Natural killer cell treated with Interleukin-12 subunit alpha and Interleukin-12 subunit beta and Interleukin-15 and Interleukin-18, amount 100 ng/mL, for 72 hours (primary cell): Measurements from ENCODE around the gene DCDC1. TPM values are rescaled to one million over a fixed set of nuclear protein-coding genes. Genes with fewer than 3 reads are reported as not detected.

Source experiments
- ATAC-seq, 2 donors: fragments of 150-1000 bp; cut with Tn5 transposase in 1 of 2; sonication (Bioruptor Pico), chemical (Tn5 transposase) in 1 of 2; 2 replicates each; pipeline ENCODE4 v1.10.0; 2021
- DNase-seq: peaks from one replicate; pipeline ENCODE4 v3.0.0; 2022; ENCODE audit warnings: low spot score
- H3K27ac Mint-ChIP-seq, 2 donors: 1 replicate in 1 of 2; 2 replicates in 1 of 2; pipeline ENCODE4 v1.8.0; 2022; ENCODE audit warnings: mixed read lengths in 2 of 2, mild to moderate bottlenecking in 1 of 2, moderate library complexity in 1 of 2
- H3K27me3 Mint-ChIP-seq, 2 donors: 1 replicate in 1 of 2; 2 replicates in 1 of 2; pipeline ENCODE4 v1.8.0; 2022; ENCODE audit warnings: mixed read lengths in 2 of 2
- H3K36me3 Mint-ChIP-seq: one replicate; pipeline ENCODE4 v1.8.0; 2022; ENCODE audit warnings: mixed read lengths
- H3K4me1 Mint-ChIP-seq, 2 donors: 1 replicate in 1 of 2; 2 replicates in 1 of 2; pipeline ENCODE4 v1.8.0; 2022; ENCODE audit warnings: low read depth in 2 of 2, mixed read lengths in 2 of 2, mild to moderate bottlenecking in 1 of 2
- H3K4me3 Mint-ChIP-seq: one replicate; pipeline ENCODE4 v1.8.0; 2022; ENCODE audit warnings: mixed read lengths
- H3K9me3 Mint-ChIP-seq: 2 replicates; pipeline ENCODE4 v1.8.0; 2022; ENCODE audit warnings: mixed read lengths
- total RNA-seq, 2 donors: library from RNA; stranded (reverse); gene quantifications; one replicate each; pipeline ENCODE4 v1.2.3, GENCODE V29; 2022

DCDC1 gene
- under 1 TPM in 1 of 2 donors, not detected in 1; 0.14 TPM for total RNA-seq

GRCh38 chr11:31369348-31370329 lies at the start of gene DCDC1, which contains the start of gene DNAJC24:
DCDC1 (minus strand) TSS chr11:31369739; CDS start chr11:31328280, 41,459 bp downstream.
DNAJC24 (plus strand) TSS chr11:31369860; CDS start chr11:31370749, 889 bp downstream.
- peak within 1 kb of the TSS; percentile 92 for H3K4me3 Mint-ChIP-seq
- no peaks in the 10 kb centered on the region for H3K9me3 Mint-ChIP-seq
- peaks cover 19 to 24% of the 10 kb centered on the region in 2 donors for H3K27me3 Mint-ChIP-seq
- peaks cover 7% of the 10 kb centered on the region for H3K36me3 Mint-ChIP-seq
- peak within 1 kb of the TSS; percentile 75 to 94 for H3K27ac Mint-ChIP-seq
- DNase-seq = peak; percentile 93
- peaks cover 12 to 26% of the 10 kb centered on the region in 2 donors for H3K4me1 Mint-ChIP-seq
- peak; percentile 100 for ATAC-seq

- no peak for DNase-seq
- no peaks in the 10 kb centered on the region for H3K4me1 Mint-ChIP-seq
- H3K4me3 Mint-ChIP-seq = no peak overlapping the region
- H3K27me3 Mint-ChIP-seq = no peaks in the 10 kb centered on the region
- no peak for ATAC-seq
- no peaks in the 10 kb centered on the region for H3K36me3 Mint-ChIP-seq
- H3K9me3 Mint-ChIP-seq = no peaks in the 10 kb centered on the region
- H3K27ac Mint-ChIP-seq = no peak overlapping the region
These were observed 49.6 kb upstream of the DCDC1 start for GRCh38 chr11:31419138-31419537.

GRCh38 chr11:31417816-31418215 lies 48.3 kb upstream of the DCDC1 start:
- no peak for DNase-seq
- no peak for ATAC-seq
- Mint-ChIP-seq H3K4me3 (no peak overlapping the region), H3K27me3 (no peaks in the 10 kb centered on the region), H3K4me1 (no peaks in the 10 kb centered on the region), H3K9me3 (no peaks in the 10 kb centered on the region), H3K27ac (no peak overlapping the region), H3K36me3 (no peaks in the 10 kb centered on the region)

- DNase-seq (no peak), ATAC-seq (no peak)
- H3K27ac Mint-ChIP-seq = no peak overlapping the region
- no peaks in the 10 kb centered on the region for H3K36me3 Mint-ChIP-seq
- no peaks in the 10 kb centered on the region for H3K9me3 Mint-ChIP-seq
- no peak overlapping the region for H3K4me3 Mint-ChIP-seq
- no peaks in the 10 kb centered on the region for H3K4me1 Mint-ChIP-seq
- no peaks in the 10 kb centered on the region for H3K27me3 Mint-ChIP-seq
These were observed 47.8 kb upstream of the DCDC1 start for GRCh38 chr11:31417357-31417756.

- ATAC-seq (no peak), DNase-seq (no peak)
- peaks cover 6% of the 10 kb centered on the region for H3K36me3 Mint-ChIP-seq
- no peaks in the 10 kb centered on the region for H3K9me3 Mint-ChIP-seq
- H3K4me1 Mint-ChIP-seq = no peaks in the 10 kb centered on the region
- H3K4me3 Mint-ChIP-seq = no peak overlapping the region
- H3K27me3 Mint-ChIP-seq = no peaks in the 10 kb centered on the region
- H3K27ac Mint-ChIP-seq = no peak overlapping the region
These were observed 45.9 kb upstream of the DCDC1 start for GRCh38 chr11:31415435-31415834.

GRCh38 chr11:31414338-31414737 lies 44.8 kb upstream of the DCDC1 start:
- Mint-ChIP-seq H3K4me3 (no peak overlapping the region), H3K27ac (no peak overlapping the region), H3K36me3 (peaks cover 6% of the 10 kb centered on the region), H3K9me3 (no peaks in the 10 kb centered on the region), H3K4me1 (no peaks in the 10 kb centered on the region), H3K27me3 (no peaks in the 10 kb centered on the region)
- ATAC-seq (no peak), DNase-seq (no peak)

- H3K27ac Mint-ChIP-seq = no peak overlapping the region
- no peaks in the 10 kb centered on the region for H3K4me1 Mint-ChIP-seq
- no peak overlapping the region for H3K4me3 Mint-ChIP-seq
- ATAC-seq (no peak), DNase-seq (no peak)
- no peaks in the 10 kb centered on the region for H3K9me3 Mint-ChIP-seq
- H3K36me3 Mint-ChIP-seq = peaks cover 6% of the 10 kb centered on the region
- no peaks in the 10 kb centered on the region for H3K27me3 Mint-ChIP-seq
These were observed 43.4 kb upstream of the DCDC1 start for GRCh38 chr11:31412946-31413345.

- Mint-ChIP-seq H3K4me1 (peaks cover 0 to 2% of the 10 kb centered on the region in 2 donors), H3K9me3 (no peaks in the 10 kb centered on the region)
- ATAC-seq = peak in 1 of 2 donors; percentile 41
These were observed 38.7 kb upstream of the DCDC1 start for GRCh38 chr11:31408201-31408600.

GRCh38 chr11:31404614-31405013 lies 35.1 kb upstream of the DCDC1 start:
- H3K4me1 Mint-ChIP-seq = peaks cover 0 to 4% of the 10 kb centered on the region in 2 donors
- H3K36me3 Mint-ChIP-seq = peaks cover 7% of the 10 kb centered on the region
- no peak overlapping the region for H3K27ac Mint-ChIP-seq
- H3K4me3 Mint-ChIP-seq = no peak overlapping the region
- H3K9me3 Mint-ChIP-seq = no peaks in the 10 kb centered on the region
- DNase-seq = no peak
- ATAC-seq = no peak
- no peaks in the 10 kb centered on the region for H3K27me3 Mint-ChIP-seq

More at GRCh38 chr11:31408201-31408600, 38.7 kb upstream of the DCDC1 start:
- no peaks in the 10 kb centered on the region for H3K27me3 Mint-ChIP-seq
- H3K36me3 Mint-ChIP-seq = peaks cover 6% of the 10 kb centered on the region
- H3K4me3 Mint-ChIP-seq = no peak overlapping the region
- no peak for DNase-seq
- no peak overlapping the region for H3K27ac Mint-ChIP-seq

- ATAC-seq (no peak), DNase-seq (no peak)
- H3K27ac Mint-ChIP-seq = no peak overlapping the region
- no peaks in the 10 kb centered on the region for H3K27me3 Mint-ChIP-seq
- H3K4me3 Mint-ChIP-seq = no peak overlapping the region
- H3K36me3 Mint-ChIP-seq = peaks cover 7% of the 10 kb centered on the region
- peaks cover 0 to 3% of the 10 kb centered on the region in 2 donors for H3K4me1 Mint-ChIP-seq
- no peaks in the 10 kb centered on the region for H3K9me3 Mint-ChIP-seq
These were observed 27.8 kb upstream of the DCDC1 start for GRCh38 chr11:31397239-31397834.

- ATAC-seq (no peak), DNase-seq (no peak)
- peaks cover 6% of the 10 kb centered on the region for H3K36me3 Mint-ChIP-seq
- no peaks in the 10 kb centered on the region for H3K27me3 Mint-ChIP-seq
- peaks cover 8% of the 10 kb centered on the region in 2 donors for H3K4me1 Mint-ChIP-seq
- peaks cover 3% of the 10 kb centered on the region for H3K9me3 Mint-ChIP-seq
- no peak overlapping the region for H3K4me3 Mint-ChIP-seq
- H3K27ac Mint-ChIP-seq = no peak overlapping the region
These were observed 17.8 kb upstream of the DCDC1 start for GRCh38 chr11:31387379-31387778.

GRCh38 chr11:31383116-31383515 lies 13.6 kb upstream of the DCDC1 start:
- no peak overlapping the region for H3K27ac Mint-ChIP-seq
- ATAC-seq = no peak
- H3K4me3 Mint-ChIP-seq = no peak overlapping the region
- peaks cover 6% of the 10 kb centered on the region for H3K36me3 Mint-ChIP-seq
- no peaks in the 10 kb centered on the region for H3K27me3 Mint-ChIP-seq
- no peaks in the 10 kb centered on the region for H3K9me3 Mint-ChIP-seq
- DNase-seq = no peak
- peaks cover 8% of the 10 kb centered on the region in 2 donors for H3K4me1 Mint-ChIP-seq

GRCh38 chr11:31375879-31376278 lies 6.3 kb upstream of the DCDC1 start:
- H3K4me3 Mint-ChIP-seq = no peak overlapping the region
- ATAC-seq (no peak), DNase-seq (no peak)
- peaks cover 16% of the 10 kb centered on the region for H3K36me3 Mint-ChIP-seq
- no peaks in the 10 kb centered on the region for H3K9me3 Mint-ChIP-seq
- H3K27me3 Mint-ChIP-seq = no peaks in the 10 kb centered on the region
- H3K4me1 Mint-ChIP-seq = peaks cover 18 to 22% of the 10 kb centered on the region in 2 donors
- H3K27ac Mint-ChIP-seq = no peak overlapping the region

GRCh38 chr11:31366795-31367194 lies 2.7 kb downstream of the DCDC1 start:
- no peaks in the 10 kb centered on the region for H3K36me3 Mint-ChIP-seq
- peaks cover 12 to 18% of the 10 kb centered on the region in 2 donors for H3K4me1 Mint-ChIP-seq
- ATAC-seq (no peak), DNase-seq (no peak)
- peaks cover 25 to 35% of the 10 kb centered on the region in 2 donors for H3K27me3 Mint-ChIP-seq
- H3K9me3 Mint-ChIP-seq = no peaks in the 10 kb centered on the region
- H3K27ac Mint-ChIP-seq = no peak overlapping the region
- H3K4me3 Mint-ChIP-seq = no peak overlapping the region
